ENCODE measurements around the gene SLC22A6.

Gene SLC22A6

GRCh38 chr11:62984451-62984991, at the start of gene SLC22A6:
Gene SLC22A6 (minus strand): TSS chr11:62984967. CDS start chr11:62984690, 277 bp downstream.
- FAIRE-seq, result no peak

GRCh38 chr11:63032457-63032856, 47.7 kb upstream of the SLC22A6 start:
- FAIRE-seq, result no peak

GRCh38 chr11:63023841-63024648, 39.3 kb upstream of the SLC22A6 start:
- peak; percentile 94 for FAIRE-seq

- FAIRE-seq, result no peak
Observed at GRCh38 chr11:63023222-63023814, 38.6 kb upstream of the SLC22A6 start.

GRCh38 chr11:63022441-63022840, 37.7 kb upstream of the SLC22A6 start:
- FAIRE-seq, result no peak

GRCh38 chr11:63020671-63021291, 36.0 kb upstream of the SLC22A6 start:
- no peak for FAIRE-seq

GRCh38 chr11:63019506-63019905, 34.7 kb upstream of the SLC22A6 start:
- FAIRE-seq, result no peak

- no peak for FAIRE-seq
Observed at GRCh38 chr11:63017306-63017974, 32.7 kb upstream of the SLC22A6 start.

- FAIRE-seq, result no peak
Observed at GRCh38 chr11:63015521-63016215, 30.9 kb upstream of the SLC22A6 start, which contains the start of gene SLC22A8. Gene SLC22A8 (minus strand): TSS chr11:63015841. CDS start chr11:63014958, 883 bp downstream.

GRCh38 chr11:63014408-63015055, 29.8 kb upstream of the SLC22A6 start:
- FAIRE-seq, result no peak

- no peak for FAIRE-seq
Observed at GRCh38 chr11:63012839-63013238, 28.1 kb upstream of the SLC22A6 start.

GRCh38 chr11:63012430-63012829, 27.7 kb upstream of the SLC22A6 start:
- no peak for FAIRE-seq

GRCh38 chr11:63010934-63011439, 26.2 kb upstream of the SLC22A6 start:
- no peak for FAIRE-seq

GRCh38 chr11:63007920-63008319, 23.2 kb upstream of the SLC22A6 start:
- FAIRE-seq, result no peak

- FAIRE-seq, result no peak
Observed at GRCh38 chr11:63001456-63001855, 16.7 kb upstream of the SLC22A6 start.

GRCh38 chr11:62999649-63000048, 14.9 kb upstream of the SLC22A6 start:
- no peak for FAIRE-seq

GRCh38 chr11:62999156-62999555, 14.4 kb upstream of the SLC22A6 start:
- no peak for FAIRE-seq

- FAIRE-seq, result no peak
Observed at GRCh38 chr11:62996271-62996670, 11.5 kb upstream of the SLC22A6 start.

GRCh38 chr11:62994775-62995174, 10.0 kb upstream of the SLC22A6 start:
- FAIRE-seq, result no peak

- no peak for FAIRE-seq
Observed at GRCh38 chr11:62988276-62988675, 3.5 kb upstream of the SLC22A6 start.

GRCh38 chr11:62985041-62985750, 429 bp upstream of the SLC22A6 start:
- FAIRE-seq, result no peak

All from G401.6 (cell line).